ENCODE data around the gene ARHGAP24.

DNA sequence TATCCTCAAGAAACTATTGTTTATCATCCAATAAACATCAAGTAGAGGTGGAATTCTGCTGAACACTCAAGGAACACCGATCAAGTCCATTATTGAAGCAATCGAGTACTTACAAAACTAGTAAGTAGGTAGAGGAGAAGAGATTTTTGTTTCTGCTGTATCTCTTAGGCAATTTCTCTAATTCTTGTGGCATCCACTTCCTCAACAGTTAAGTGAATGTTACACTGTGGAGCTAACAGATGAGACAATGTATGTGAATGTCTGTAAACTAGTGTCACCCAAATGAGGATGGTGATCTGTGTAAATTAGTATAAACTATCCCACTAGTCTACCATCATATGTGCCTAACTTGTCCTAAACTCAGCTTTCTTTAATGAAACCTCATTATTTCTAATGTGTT is 261.6 kb downstream of the ARHGAP24 start:
- TF ChIP-seq POLR2A (IDR thresholded peaks at IDR 0.05): no peak
- TF ChIP-seq, protein P1, sequence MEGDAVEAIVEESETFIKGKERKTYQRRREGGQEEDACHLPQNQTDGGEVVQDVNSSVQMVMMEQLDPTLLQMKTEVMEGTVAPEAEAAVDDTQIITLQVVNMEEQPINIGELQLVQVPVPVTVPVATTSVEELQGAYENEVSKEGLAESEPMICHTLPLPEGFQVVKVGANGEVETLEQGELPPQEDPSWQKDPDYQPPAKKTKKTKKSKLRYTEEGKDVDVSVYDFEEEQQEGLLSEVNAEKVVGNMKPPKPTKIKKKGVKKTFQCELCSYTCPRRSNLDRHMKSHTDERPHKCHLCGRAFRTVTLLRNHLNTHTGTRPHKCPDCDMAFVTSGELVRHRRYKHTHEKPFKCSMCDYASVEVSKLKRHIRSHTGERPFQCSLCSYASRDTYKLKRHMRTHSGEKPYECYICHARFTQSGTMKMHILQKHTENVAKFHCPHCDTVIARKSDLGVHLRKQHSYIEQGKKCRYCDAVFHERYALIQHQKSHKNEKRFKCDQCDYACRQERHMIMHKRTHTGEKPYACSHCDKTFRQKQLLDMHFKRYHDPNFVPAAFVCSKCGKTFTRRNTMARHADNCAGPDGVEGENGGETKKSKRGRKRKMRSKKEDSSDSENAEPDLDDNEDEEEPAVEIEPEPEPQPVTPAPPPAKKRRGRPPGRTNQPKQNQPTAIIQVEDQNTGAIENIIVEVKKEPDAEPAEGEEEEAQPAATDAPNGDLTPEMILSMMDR (IDR thresholded peaks at IDR 0.05): no peak

Data from right lobe of liver (tissue), 4 donors.